ENCODE results near the gene METTL5. TPM values are rescaled to one million over a fixed set of nuclear protein-coding genes. Genes with fewer than 3 reads are reported as not detected.

METTL5 gene
- 92.0 and 94.7 TPM in 2 replicates for total RNA-seq (2021)
- long read RNA-seq, transcript METTL5-206 (8 exons, 880 nt) = major isoform, 41 of 88 reads
- long read RNA-seq, transcript METTL5-201 (7 exons, 1,010 nt) = minor isoform, 13 of 88 reads
- long read RNA-seq, transcript METTL5-203 (8 exons, 800 nt) = minor isoform, 18 of 88 reads
- long read RNA-seq, partial matches to known transcripts = 5 of 88 reads
- long read RNA-seq, other reads (novel, unspliced or antisense) = 10 of 88 reads

DNA sequence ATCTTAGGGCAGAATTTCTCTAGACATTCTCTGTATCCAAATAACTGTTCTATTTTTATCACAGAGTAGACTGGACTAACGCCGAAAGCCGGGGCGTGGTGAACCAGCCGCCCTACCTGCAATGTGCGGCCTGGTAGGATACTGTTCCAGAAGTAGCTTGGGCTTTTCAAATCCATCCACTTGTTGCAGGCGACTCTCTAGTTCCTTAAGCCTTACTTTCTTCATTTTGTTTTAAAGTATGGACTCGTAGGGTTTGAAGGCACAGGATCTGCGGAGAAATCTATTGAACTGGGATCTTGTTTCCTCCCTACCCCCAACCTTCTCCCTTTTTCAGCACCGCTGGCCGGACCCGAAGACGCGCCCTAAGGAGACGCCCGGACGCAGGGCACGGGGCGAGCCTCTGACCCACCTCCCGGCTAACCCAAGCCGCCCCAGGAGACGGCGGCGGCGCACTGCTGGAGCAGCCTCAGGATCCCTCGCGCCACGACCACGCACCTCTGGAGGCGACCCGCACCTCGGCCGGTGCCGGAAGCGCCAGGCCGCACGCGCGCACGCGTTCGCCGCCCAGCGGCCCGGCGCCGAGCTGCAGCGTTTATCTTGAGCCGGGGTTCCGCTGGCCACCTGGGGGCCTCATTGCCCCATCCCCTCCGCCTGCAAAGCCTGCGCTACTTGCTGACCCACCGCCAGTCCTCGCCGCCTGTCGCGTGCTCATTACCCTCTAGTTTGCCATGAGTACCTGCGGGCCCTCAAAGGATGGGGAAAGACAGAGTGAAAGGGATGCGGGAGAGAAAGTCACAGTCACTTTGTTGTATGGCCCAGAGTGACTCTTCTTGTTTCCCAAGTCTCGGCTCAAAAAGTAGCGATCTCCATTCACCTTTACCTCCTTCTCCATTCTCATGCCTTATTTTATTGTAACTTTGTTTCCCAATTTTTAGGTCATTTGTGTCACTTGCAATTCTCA lies at the start of gene METTL5:
Gene METTL5, minus strand, starts transcription at position 533 of the 961 bp plus-strand sequence. Its CDS starts 308 bp downstream, at position 225.
- no peak within 1 kb of the TSS for H3K56ac ChIP-seq (ENCODE audit: insufficient read length, low read depth, low read length)
- H3T11ph ChIP-seq (ENCODE audit: low read length) = no peak within 1 kb of the TSS
- H4K5ac ChIP-seq (ENCODE audit: insufficient read length, low read depth, low read length) = no peak within 1 kb of the TSS
- TF ChIP-seq, protein P1, sequence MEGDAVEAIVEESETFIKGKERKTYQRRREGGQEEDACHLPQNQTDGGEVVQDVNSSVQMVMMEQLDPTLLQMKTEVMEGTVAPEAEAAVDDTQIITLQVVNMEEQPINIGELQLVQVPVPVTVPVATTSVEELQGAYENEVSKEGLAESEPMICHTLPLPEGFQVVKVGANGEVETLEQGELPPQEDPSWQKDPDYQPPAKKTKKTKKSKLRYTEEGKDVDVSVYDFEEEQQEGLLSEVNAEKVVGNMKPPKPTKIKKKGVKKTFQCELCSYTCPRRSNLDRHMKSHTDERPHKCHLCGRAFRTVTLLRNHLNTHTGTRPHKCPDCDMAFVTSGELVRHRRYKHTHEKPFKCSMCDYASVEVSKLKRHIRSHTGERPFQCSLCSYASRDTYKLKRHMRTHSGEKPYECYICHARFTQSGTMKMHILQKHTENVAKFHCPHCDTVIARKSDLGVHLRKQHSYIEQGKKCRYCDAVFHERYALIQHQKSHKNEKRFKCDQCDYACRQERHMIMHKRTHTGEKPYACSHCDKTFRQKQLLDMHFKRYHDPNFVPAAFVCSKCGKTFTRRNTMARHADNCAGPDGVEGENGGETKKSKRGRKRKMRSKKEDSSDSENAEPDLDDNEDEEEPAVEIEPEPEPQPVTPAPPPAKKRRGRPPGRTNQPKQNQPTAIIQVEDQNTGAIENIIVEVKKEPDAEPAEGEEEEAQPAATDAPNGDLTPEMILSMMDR (conservative IDR thresholded peaks at IDR 0.05) = peak; percentile 98
- Mint-ChIP-seq H3K9me3 (peaks cover 0 to 3% of the 10 kb centered on the region in 2 experiments; a peak in 2 of 5 replicates), H3K36me3 (ENCODE audit: insufficient read depth in 1 of 3, low read depth in 3 of 3) (peaks cover 8 to 27% (median 21%) of the 10 kb centered on the region in 3 experiments), H3K4me1 (peaks cover 26 to 30% of the 10 kb centered on the region in 2 experiments), H3K4me3 (peak within 1 kb of the TSS; percentile 73 to 87), H3K27me3 (ENCODE audit: low read depth) (peaks cover 9% of the 10 kb centered on the region), H3K27ac (peak within 1 kb of the TSS; percentile 4 to 73 (median 35); a peak in 4 of 7 replicates)
- no peak within 1 kb of the TSS for H2BK120ac ChIP-seq (ENCODE audit: low read depth, low read length, poor library complexity, severe bottlenecking)
- H3K9ac ChIP-seq (ENCODE audit: extremely low read depth, insufficient read length, low read length) = peak within 1 kb of the TSS; percentile 81
- peaks cover 3% of the 10 kb centered on the region for H4K20me1 ChIP-seq (ENCODE audit: control insufficient read depth, insufficient read depth, insufficient read length)
- H3K4me1 ChIP-seq (ENCODE audit: insufficient read depth, low read length) = no peaks in the 10 kb centered on the region
- no peak within 1 kb of the TSS for H3K27ac ChIP-seq (ENCODE audit: insufficient read length, low read depth, low read length)
- peak within 1 kb of the TSS; percentile 84 for H3K23ac ChIP-seq (ENCODE audit: insufficient read length, low read depth, low read length)
- H3K79me2 ChIP-seq (ENCODE audit: insufficient read depth, low read length) = peaks cover 3% of the 10 kb centered on the region; the same call in 1 of the 2 replicates
- no peak within 1 kb of the TSS for H2BK5ac ChIP-seq (ENCODE audit: insufficient read length, low read length)
- H3K4ac ChIP-seq (ENCODE audit: low read depth, low read length) = no peak within 1 kb of the TSS
- no peak within 1 kb of the TSS for H4K8ac ChIP-seq (replicated peaks; ENCODE audit: insufficient read length, low read depth, low read length)
- peak within 1 kb of the TSS; percentile 81 for H3K14ac ChIP-seq (ENCODE audit: insufficient read depth, low read length)
- no peaks in the 10 kb centered on the region for H3K9me3 ChIP-seq (ENCODE audit: control insufficient read depth, low read depth, low read length)
- WGBS (ENCODE audit: extremely low coverage, insufficient read length, low lambda C conversion rate) = no CpG with 5 or more reads among the region's 61 CpGs
- H3K18ac ChIP-seq (ENCODE audit: insufficient read length, low read depth, low read length) = peak within 1 kb of the TSS; percentile 82
- H3K4me2 ChIP-seq (ENCODE audit: insufficient read depth, insufficient read length, low read length) = peak within 1 kb of the TSS; percentile 100
- peak within 1 kb of the TSS; percentile 95 for H2AFZ ChIP-seq (ENCODE audit: low read length)
- H3K27me3 ChIP-seq (ENCODE audit: insufficient read depth, low read length) = no peaks in the 10 kb centered on the region
- no peaks in the 10 kb centered on the region for H3K79me1 ChIP-seq (ENCODE audit: insufficient read depth, low read depth, low read length, poor library complexity, severe bottlenecking)
- no peak within 1 kb of the TSS for H2BK20ac ChIP-seq (ENCODE audit: low read depth, low read length, poor library complexity, severe bottlenecking)
- peak; percentile 91 for DNase-seq
- H3K23me2 ChIP-seq (ENCODE audit: insufficient read length, low read depth, low read length, poor library complexity, severe bottlenecking) = peaks cover 11% of the 10 kb centered on the region
- no peak within 1 kb of the TSS for H2AK5ac ChIP-seq (ENCODE audit: insufficient read length, low read length)
- no peak within 1 kb of the TSS for H2BK12ac ChIP-seq (ENCODE audit: insufficient read length, low read depth, low read length)
- no peak within 1 kb of the TSS for H4K91ac ChIP-seq (ENCODE audit: insufficient read length, low read depth, low read length)
- H2BK15ac ChIP-seq (ENCODE audit: low read depth, low read length) = no peak within 1 kb of the TSS

Data from H9 (cell line).